ENCODE data around the gene ZNF526. TPM values are rescaled to one million over a fixed set of nuclear protein-coding genes. Genes with fewer than 3 reads are reported as not detected.
A peak's percentile ranks its signal among the peaks of the same experiment; 100 is the strongest.

ZNF526 gene
- total and polyA plus RNA-seq, 9 of the 15 experiments (the other 6 are each of a cell fraction or from before 2014, with no cell fraction given): 1.3 to 17.9 (median 6.2) TPM

- TF ChIP-seq CTCFL (IDR thresholded peaks at IDR 0.05; ENCODE audit: borderline replicate concordance, insufficient read depth, low read depth, low read length, poor library complexity, severe bottlenecking): no peak
- TF ChIP-seq POLR3A (IDR thresholded peaks at IDR 0.05; ENCODE audit: borderline replicate concordance, extremely low read depth, insufficient read depth, insufficient read length): no peak
- no peak for TF ChIP-seq HNRNPLL (IDR thresholded peaks at IDR 0.05; ENCODE audit: low read depth, low read length, poor library complexity, severe bottlenecking)
- TF ChIP-seq PRDM10 (IDR thresholded peaks at IDR 0.05; ENCODE audit: partially characterized antibody): no peak
- TF ChIP-seq NR2F6 (CRISPR knock-in tag; IDR thresholded peaks at IDR 0.05): no peak
- no peak for TF ChIP-seq TSHZ1 (CRISPR knock-in tag; IDR thresholded peaks at IDR 0.05)
- no peak for TF ChIP-seq NR3C1 (CRISPR knock-in tag; IDR thresholded peaks at IDR 0.05)
- peak; percentile 85 for TF ChIP-seq ATF3 (IDR thresholded peaks at IDR 0.05)
- no peak for TF ChIP-seq ATF3 (CRISPR knock-in tag; conservative IDR thresholded peaks at IDR 0.05)
- TF ChIP-seq TCF7L2 (IDR thresholded peaks at IDR 0.05; ENCODE audit: low read depth, low read length): no peak
Measured at GRCh38 chr19:42252365-42253244, 32.5 kb downstream of the ZNF526 start (continued).

Measured in K562 (cell line).